Measurements from ENCODE around the gene BCL2L2.

DNA sequence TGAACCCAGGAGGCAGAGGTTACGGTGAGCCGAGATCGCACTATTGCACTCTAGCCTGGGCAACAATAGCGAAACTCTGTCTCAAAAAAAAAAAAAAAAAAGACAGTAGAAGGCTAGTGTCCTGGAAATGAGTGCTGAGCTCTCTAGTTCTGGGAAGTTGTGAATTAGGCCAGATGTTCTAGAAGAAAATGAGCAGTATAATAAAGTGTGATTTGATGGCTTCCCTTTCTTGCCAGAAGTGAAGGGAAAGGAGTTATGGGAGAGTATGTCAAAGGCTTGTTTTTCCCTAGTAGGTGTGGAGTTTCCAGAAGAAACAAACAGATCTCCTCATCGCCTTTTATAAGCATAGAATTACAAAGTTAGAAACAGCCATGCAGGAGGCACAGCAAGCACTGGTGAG is 48.4 kb upstream of the BCL2L2 start:
- no peak for TF ChIP-seq OSR1 (CRISPR knock-in tag; IDR thresholded peaks at IDR 0.05)
- TF ChIP-seq ZNF565 (CRISPR knock-in tag; conservative IDR thresholded peaks at IDR 0.05; ENCODE audit: low read depth): no peak
